ENCODE results near the gene PTPRK. TPM values are rescaled to one million over a fixed set of nuclear protein-coding genes. Genes with fewer than 3 reads are reported as not detected.

Gene PTPRK
- total RNA-seq, 4 donors from 2014 or later, result 34.6 to 56.5 (median 47.0) TPM

DNA sequence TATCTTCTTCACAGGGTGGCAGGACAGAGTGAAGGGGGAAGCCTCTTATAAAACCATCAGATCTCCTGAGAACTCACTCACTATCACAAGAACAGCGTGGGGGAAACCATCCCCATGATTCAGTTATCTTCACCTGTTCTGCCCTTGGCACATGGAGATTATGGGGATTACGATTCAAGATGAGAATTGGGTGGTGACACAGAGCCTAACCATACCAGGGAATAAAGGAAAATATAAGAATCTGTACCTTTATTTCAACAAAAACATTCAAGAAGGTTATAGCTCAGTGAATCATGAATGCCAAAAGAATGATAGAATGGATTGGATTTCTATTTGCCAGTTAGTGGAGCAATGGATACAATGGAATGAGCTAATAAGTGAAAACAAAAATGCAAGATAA, 214.4 kb downstream of the PTPRK start:
- no peak overlapping the region for H3K27ac ChIP-seq
- no peak overlapping the region for H3K4me3 ChIP-seq (replicated peaks in 1 of 3)
- DNase-seq, result no peak
- H3K27me3 ChIP-seq, result no peaks in the 10 kb centered on the region
- intact Hi-C loops (cut with DNase I), result no loop called here
- H3K9me3 ChIP-seq, result no peaks in the 10 kb centered on the region
- no peaks in the 10 kb centered on the region for H3K36me3 ChIP-seq
- TF ChIP-seq, protein P1, sequence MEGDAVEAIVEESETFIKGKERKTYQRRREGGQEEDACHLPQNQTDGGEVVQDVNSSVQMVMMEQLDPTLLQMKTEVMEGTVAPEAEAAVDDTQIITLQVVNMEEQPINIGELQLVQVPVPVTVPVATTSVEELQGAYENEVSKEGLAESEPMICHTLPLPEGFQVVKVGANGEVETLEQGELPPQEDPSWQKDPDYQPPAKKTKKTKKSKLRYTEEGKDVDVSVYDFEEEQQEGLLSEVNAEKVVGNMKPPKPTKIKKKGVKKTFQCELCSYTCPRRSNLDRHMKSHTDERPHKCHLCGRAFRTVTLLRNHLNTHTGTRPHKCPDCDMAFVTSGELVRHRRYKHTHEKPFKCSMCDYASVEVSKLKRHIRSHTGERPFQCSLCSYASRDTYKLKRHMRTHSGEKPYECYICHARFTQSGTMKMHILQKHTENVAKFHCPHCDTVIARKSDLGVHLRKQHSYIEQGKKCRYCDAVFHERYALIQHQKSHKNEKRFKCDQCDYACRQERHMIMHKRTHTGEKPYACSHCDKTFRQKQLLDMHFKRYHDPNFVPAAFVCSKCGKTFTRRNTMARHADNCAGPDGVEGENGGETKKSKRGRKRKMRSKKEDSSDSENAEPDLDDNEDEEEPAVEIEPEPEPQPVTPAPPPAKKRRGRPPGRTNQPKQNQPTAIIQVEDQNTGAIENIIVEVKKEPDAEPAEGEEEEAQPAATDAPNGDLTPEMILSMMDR (IDR thresholded peaks at IDR 0.05), result no peak
- TF ChIP-seq POLR2A (IDR thresholded peaks at IDR 0.05), result no peak
- WGBS, 2 donors, result 91 to 96% methylated on average over 2 of the region's 2 CpGs
- no peaks in the 10 kb centered on the region for H3K4me1 ChIP-seq

DNA sequence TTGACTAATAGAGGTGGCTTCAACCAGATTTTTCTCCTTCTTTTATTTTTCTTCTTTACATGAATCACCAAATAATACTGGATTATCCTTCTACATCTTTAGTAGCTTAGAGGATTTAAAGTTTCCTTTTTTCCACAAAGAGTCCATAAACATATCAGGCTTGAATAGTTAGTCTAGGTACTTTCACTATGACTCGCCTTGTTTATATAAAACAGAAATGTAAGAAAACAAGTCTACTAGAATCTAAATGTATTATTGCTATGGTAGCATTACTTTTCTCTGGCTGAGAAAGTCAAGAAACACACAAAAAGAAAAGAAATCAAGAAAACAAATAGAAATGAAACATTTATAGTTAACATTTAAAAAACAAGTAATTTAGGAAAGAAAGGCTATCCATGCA, 215.2 kb downstream of the PTPRK start:
- DNase-seq, result no peak
- Histone ChIP-seq H3K9me3 (no peaks in the 10 kb centered on the region), H3K27ac (no peak overlapping the region), H3K27me3 (no peaks in the 10 kb centered on the region), H3K36me3 (no peaks in the 10 kb centered on the region), H3K4me1 (no peaks in the 10 kb centered on the region), H3K4me3 (replicated peaks in 1 of 3) (no peak overlapping the region)
- intact Hi-C loops (cut with DNase I), result no loop called here
- TF ChIP-seq, protein P1 (IDR thresholded peaks at IDR 0.05), result no peak
- no peak for TF ChIP-seq POLR2A (IDR thresholded peaks at IDR 0.05)
- 53 to 75% methylated on average over 1 of the region's 1 CpG for WGBS, 2 donors

DNA sequence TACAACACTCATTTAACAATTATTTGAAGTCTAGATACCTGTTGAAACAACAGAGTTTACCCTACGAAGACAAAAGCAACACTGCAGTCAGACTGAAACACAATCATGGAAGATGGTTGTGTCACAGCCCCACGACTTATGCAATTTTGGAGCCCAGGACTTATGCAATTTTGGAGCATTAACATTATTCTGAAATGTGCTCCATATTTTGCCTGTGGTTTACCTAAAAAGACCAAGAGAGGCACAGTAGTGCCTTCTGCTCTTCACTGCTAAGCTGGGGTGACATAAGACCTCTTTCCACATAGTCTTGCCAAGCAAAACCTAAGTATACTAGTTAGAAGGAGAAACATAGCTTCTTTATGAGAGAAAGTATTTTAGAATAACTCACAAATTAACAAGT, 216.5 kb downstream of the PTPRK start:
- TF ChIP-seq, protein P1 (IDR thresholded peaks at IDR 0.05), result no peak
- no peak for TF ChIP-seq POLR2A (IDR thresholded peaks at IDR 0.05)
- Histone ChIP-seq H3K4me3 (replicated peaks in 1 of 3) (no peak overlapping the region), H3K27ac (no peak overlapping the region), H3K36me3 (no peaks in the 10 kb centered on the region), H3K27me3 (no peaks in the 10 kb centered on the region), H3K9me3 (no peaks in the 10 kb centered on the region), H3K4me1 (no peaks in the 10 kb centered on the region)
- 84 to 94% methylated on average over 2 of the region's 2 CpGs for WGBS, 2 donors
- DNase-seq, result no peak
- intact Hi-C loops (cut with DNase I), result no loop called here

DNA sequence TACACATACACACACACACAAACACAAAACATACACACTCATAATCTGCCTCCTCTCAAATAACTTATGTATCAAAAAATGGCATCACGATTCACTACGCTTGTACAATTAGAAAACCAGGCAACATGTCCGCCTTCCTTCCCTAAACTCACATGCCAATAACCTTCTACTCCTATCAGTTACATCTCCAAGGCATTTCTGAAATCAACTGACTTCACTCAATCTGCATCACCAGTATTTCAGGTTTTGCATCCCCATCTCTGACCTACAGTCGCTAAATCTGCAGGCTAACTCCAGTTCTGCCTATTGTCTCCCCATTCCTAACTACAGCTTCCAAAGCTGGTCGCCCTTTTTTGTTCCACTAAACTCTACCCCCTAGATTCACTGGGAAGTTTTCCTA, 217.5 kb downstream of the PTPRK start:
- DNase-seq, result no peak
- Histone ChIP-seq H3K4me1 (no peaks in the 10 kb centered on the region), H3K9me3 (no peaks in the 10 kb centered on the region), H3K27ac (no peak overlapping the region), H3K36me3 (no peaks in the 10 kb centered on the region), H3K27me3 (no peaks in the 10 kb centered on the region), H3K4me3 (replicated peaks in 1 of 3) (no peak overlapping the region)
- TF ChIP-seq, protein P1 (IDR thresholded peaks at IDR 0.05), result no peak
- TF ChIP-seq POLR2A (IDR thresholded peaks at IDR 0.05), result no peak
- WGBS, 2 donors, result 96 to 97% methylated on average over 5 of the region's 5 CpGs
- intact Hi-C loops (cut with DNase I), result no loop called here

DNA sequence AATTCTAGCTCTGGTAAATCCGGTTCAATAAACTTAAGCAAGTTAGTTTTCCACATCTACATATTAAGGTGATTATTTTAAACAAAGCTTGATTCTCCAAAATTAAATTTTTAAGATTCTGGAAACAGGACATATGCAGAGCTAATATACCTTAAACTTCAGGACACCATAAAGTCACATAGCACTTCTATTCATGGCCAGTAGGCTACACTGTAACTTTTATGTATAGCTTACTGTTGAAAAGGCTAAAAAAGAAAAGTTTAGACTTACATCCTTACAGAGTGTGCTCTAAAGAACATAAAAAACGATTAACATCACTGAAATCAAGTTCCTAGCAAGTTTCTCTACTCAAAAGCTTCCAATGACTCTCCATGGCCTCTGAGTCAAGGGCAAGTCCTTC, 224.7 kb downstream of the PTPRK start:
- H3K36me3 ChIP-seq, result no peaks in the 10 kb centered on the region
- TF ChIP-seq POLR2A (IDR thresholded peaks at IDR 0.05), result no peak
- TF ChIP-seq, protein P1 (IDR thresholded peaks at IDR 0.05), result no peak
- H3K27me3 ChIP-seq, result no peaks in the 10 kb centered on the region
- DNase-seq, result no peak
- no peaks in the 10 kb centered on the region for H3K9me3 ChIP-seq
- WGBS, 2 donors, result 79 to 83% methylated on average over 2 of the region's 2 CpGs
- no peak overlapping the region for H3K4me3 ChIP-seq (replicated peaks in 1 of 3)
- intact Hi-C loops (cut with DNase I), result no loop called here
- no peaks in the 10 kb centered on the region for H3K4me1 ChIP-seq
- H3K27ac ChIP-seq, result no peak overlapping the region

All from thyroid gland (tissue), 4 donors.